ENCODE data around the gene CTBP2.

CTBP2 gene

GRCh38 chr10:125144693-125145623 is 15.4 kb downstream of the CTBP2 start:
- H3K4me1 ChIP-seq, result peaks cover 7 to 94% (median 70%) of the 10 kb centered on the region in 4 donors
- H3K9me3 ChIP-seq, result no peaks in the 10 kb centered on the region
- intact Hi-C loops (cut with DNase I; ENCODE audit: low total_unique reads), result loop anchor here (5.0 kb wide), 1 partner anchor 673 kb away; no protein-coding TSS in a partner anchor
- DNase-seq, result no peak
- H3K27ac ChIP-seq, result peak overlapping the region in 1 of 2 donors; percentile 14
- TF ChIP-seq CTCF (IDR thresholded peaks at IDR 0.05), result peak; percentile 17 to 21
- H3K36me3 ChIP-seq, result peaks cover 0 to 5% (median 0%) of the 10 kb centered on the region in 3 donors
- H3K4me3 ChIP-seq, result no peak overlapping the region
- no peaks in the 10 kb centered on the region for H3K27me3 ChIP-seq

GRCh38 chr10:125144206-125144605 is 16.2 kb downstream of the CTBP2 start:
- no peak for DNase-seq
- Histone ChIP-seq H3K27me3 (no peaks in the 10 kb centered on the region), H3K4me1 (peaks cover 7 to 86% (median 65%) of the 10 kb centered on the region in 4 donors), H3K36me3 (peaks cover 0 to 5% (median 0%) of the 10 kb centered on the region in 3 donors), H3K27ac (no peak overlapping the region), H3K9me3 (no peaks in the 10 kb centered on the region), H3K4me3 (no peak overlapping the region)
- TF ChIP-seq CTCF (IDR thresholded peaks at IDR 0.05), result no peak
- intact Hi-C loops (cut with DNase I; ENCODE audit: low total_unique reads), result loop anchor here (5.0 kb wide), 1 partner anchor 672 kb away; no protein-coding TSS in a partner anchor

DNA sequence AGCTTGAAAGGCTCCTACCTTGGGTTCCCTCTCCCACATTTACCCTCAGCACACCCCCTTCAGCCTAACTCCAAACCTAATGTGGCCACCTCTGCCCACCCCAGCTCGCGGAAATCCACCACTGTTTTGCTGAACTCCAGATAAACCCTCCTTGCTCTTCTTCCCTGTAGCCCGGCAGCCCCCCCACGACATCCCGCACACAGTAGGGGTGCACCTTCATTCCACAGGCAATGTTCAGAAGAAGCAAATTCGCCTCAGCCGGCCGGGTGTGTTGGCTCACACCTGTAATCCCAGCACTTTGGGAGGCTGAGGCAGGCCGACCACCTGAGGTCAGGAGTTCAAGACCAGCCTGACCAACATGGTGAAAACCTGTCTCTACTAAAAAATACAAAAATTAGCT is 17.4 kb downstream of the CTBP2 start:
- intact Hi-C loops (cut with DNase I; ENCODE audit: low total_unique reads), result loop anchor here (5.0 kb wide), 1 partner anchor 671 kb away; no protein-coding TSS in a partner anchor
- Histone ChIP-seq H3K4me1 (peaks cover 7 to 84% (median 56%) of the 10 kb centered on the region in 4 donors), H3K27ac (no peak overlapping the region), H3K27me3 (no peaks in the 10 kb centered on the region), H3K4me3 (no peak overlapping the region), H3K9me3 (no peaks in the 10 kb centered on the region), H3K36me3 (peaks cover 0 to 9% (median 0%) of the 10 kb centered on the region in 3 donors)
- TF ChIP-seq CTCF (IDR thresholded peaks at IDR 0.05), result no peak
- DNase-seq, result no peak

DNA sequence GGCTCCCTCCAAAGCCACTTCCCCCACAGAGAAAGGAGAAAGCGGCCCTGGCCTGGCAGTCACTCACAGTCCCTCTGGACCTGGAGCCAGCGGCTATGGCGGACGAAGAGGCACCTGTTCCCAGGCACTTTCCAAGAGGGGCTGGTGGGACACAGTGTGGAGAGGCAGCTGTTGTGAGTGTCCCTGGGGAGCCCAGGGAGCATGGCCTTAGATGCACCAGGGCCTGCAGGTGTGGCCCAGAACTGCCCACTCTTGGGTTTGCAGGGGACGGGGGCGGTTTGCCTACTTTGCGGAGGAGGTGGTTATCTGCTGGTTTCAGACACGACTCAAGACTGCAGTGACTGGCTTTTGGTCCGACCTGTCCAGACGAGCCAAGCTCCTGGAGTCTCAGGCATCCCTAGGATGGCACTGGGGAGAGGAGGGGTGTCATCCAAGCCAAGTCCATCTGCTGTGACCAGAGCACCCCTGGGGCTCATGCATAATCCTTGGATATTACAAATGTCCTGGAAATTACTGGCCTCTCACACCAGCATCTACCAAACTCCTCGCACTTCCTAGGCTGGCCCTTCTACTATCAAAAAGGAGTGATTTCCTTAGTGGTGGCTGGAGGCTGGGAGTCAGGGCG is 18.4 kb downstream of the CTBP2 start:
- TF ChIP-seq CTCF (IDR thresholded peaks at IDR 0.05), result no peak
- intact Hi-C loops (cut with DNase I; ENCODE audit: low total_unique reads), result loop anchor here (5.0 kb wide), 1 partner anchor 670 kb away; no protein-coding TSS in a partner anchor
- H3K4me3 ChIP-seq, result no peak overlapping the region
- H3K27ac ChIP-seq, result no peak overlapping the region
- peaks cover 6 to 84% (median 53%) of the 10 kb centered on the region in 4 donors for H3K4me1 ChIP-seq
- H3K27me3 ChIP-seq, result no peaks in the 10 kb centered on the region
- no peak for DNase-seq
- H3K9me3 ChIP-seq, result no peaks in the 10 kb centered on the region
- peaks cover 0 to 13% (median 0%) of the 10 kb centered on the region in 3 donors for H3K36me3 ChIP-seq

DNA sequence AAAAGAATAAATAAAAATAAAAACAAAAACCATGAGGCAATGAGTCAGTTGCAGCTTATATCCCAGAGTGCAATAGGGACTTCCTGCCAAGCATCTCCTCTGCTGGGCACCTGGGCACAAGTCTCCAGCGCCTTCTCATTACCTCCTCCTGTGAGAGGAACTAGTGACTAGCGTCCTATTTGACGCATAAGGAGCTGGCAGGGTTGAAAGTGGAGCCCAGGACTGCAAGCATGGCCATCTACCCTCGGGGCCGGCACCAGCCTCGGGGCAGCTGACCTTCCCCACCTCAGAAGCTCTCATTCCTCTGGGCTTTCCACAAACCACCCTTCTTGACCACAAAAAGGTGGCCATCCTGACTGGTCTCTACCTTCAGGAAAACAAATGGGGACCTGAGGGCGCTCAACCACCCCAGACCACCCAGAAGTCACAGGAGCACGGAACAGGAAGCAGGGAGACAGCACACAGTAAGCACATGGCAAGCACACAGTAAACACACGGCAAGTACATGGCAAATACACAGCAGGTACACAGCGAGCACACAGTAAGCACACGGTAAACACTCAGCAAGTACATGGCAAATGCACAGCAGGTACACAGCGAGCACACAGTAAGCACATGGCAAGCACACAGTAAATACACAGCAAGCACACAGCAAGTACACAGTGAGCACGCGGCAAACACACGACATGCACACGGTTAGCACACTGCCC is 19.1 kb downstream of the CTBP2 start:
- no peak for TF ChIP-seq CTCF (IDR thresholded peaks at IDR 0.05)
- Histone ChIP-seq H3K4me3 (no peak overlapping the region), H3K9me3 (no peaks in the 10 kb centered on the region), H3K27me3 (no peaks in the 10 kb centered on the region), H3K4me1 (peaks cover 0 to 84% (median 52%) of the 10 kb centered on the region in 4 donors), H3K27ac (no peak overlapping the region), H3K36me3 (peaks cover 0 to 13% (median under 1%) of the 10 kb centered on the region in 3 donors)
- DNase-seq, result no peak
- intact Hi-C loops (cut with DNase I; ENCODE audit: low total_unique reads), result loop anchor here (5.0 kb wide), 1 partner anchor 669 kb away; no protein-coding TSS in a partner anchor

Data from tibial artery (tissue), 4 donors.